Keratinocyte (primary cell): ENCODE results near the gene PITPNM3. TPM values are rescaled to one million over a fixed set of nuclear protein-coding genes. Genes with fewer than 3 reads are reported as not detected.

Experiments
- DNase-seq: peaks from one replicate; pipeline ENCODE4 v3.0.0-alpha.2; 2011; ENCODE audit warnings: low read depth, missing footprints, low spot score
- FAIRE-seq: peaks from 2 replicates; lab custom pipeline; 2011; peaks lifted over from hg19 to GRCh38; lab: Jason Lieb, UNC
- H2AFZ ChIP-seq: 2 replicates; pipeline ENCODE4 v1.6.0; 2012; ENCODE audit warnings: low read length, control low read depth, inconsistent platforms; ENCODE audit not compliant: control insufficient read depth
- H3K27ac ChIP-seq: 2 replicates; pipeline ENCODE4 v1.5.1; 2011; ENCODE audit warnings: low read length; ENCODE audit not compliant: control insufficient read depth, insufficient read depth
- H3K27me3 ChIP-seq: 3 replicates; pipeline ENCODE4 v1.6.0; 2011; ENCODE audit warnings: low read length; ENCODE audit not compliant: control insufficient read depth, insufficient read depth; ENCODE audit errors: extremely low read depth
- H3K36me3 ChIP-seq, 2 experiments: 2 replicates in 1 of 2; 3 replicates in 1 of 2; pipeline ENCODE4 v1.5.1; 2011; ENCODE audit warnings: low read length in 2 of 2, mild to moderate bottlenecking in 1 of 2; ENCODE audit not compliant: control insufficient read depth in 2 of 2, insufficient read depth in 2 of 2; ENCODE audit errors: extremely low read depth in 1 of 2
- H3K4me1 ChIP-seq: 3 replicates; pipeline ENCODE4 v1.5.1; 2011; ENCODE audit warnings: low read length; ENCODE audit not compliant: control insufficient read depth, insufficient read depth; ENCODE audit errors: extremely low read depth
- H3K4me2 ChIP-seq: 3 replicates; pipeline ENCODE4 v1.6.0; 2011; ENCODE audit warnings: low read depth, low read length; ENCODE audit not compliant: control insufficient read depth, insufficient read depth; ENCODE audit errors: extremely low read depth
- H3K4me3 ChIP-seq, 3 experiments: fragments of 200-600 bp in 1 of 3; sonication (generic) in 1 of 3; 2 replicates in 2 of 3; 3 replicates in 1 of 3; pipeline ENCODE4 v1.5.1; 2011 to 2016; ENCODE audit warnings: low read length in 3 of 3, mild to moderate bottlenecking in 3 of 3, control low read depth in 2 of 3, inconsistent platforms in 1 of 3, low read depth in 1 of 3, mixed read lengths in 1 of 3, mixed run types in 1 of 3, moderate library complexity in 1 of 3; ENCODE audit not compliant: control insufficient read depth in 2 of 3, insufficient read depth in 2 of 3; ENCODE audit errors: extremely low read depth in 1 of 3
- H3K79me2 ChIP-seq: 2 replicates; pipeline ENCODE4 v1.6.0; 2012; ENCODE audit warnings: low read length; ENCODE audit not compliant: control insufficient read depth, insufficient read depth
- H3K9ac ChIP-seq: 3 replicates; pipeline ENCODE4 v1.6.0; 2011; ENCODE audit warnings: low read length; ENCODE audit not compliant: control insufficient read depth, insufficient read depth; ENCODE audit errors: extremely low read depth
- H3K9me1 ChIP-seq: 3 replicates; pipeline ENCODE4 v1.6.0; 2011; ENCODE audit warnings: low read length; ENCODE audit not compliant: control insufficient read depth, insufficient read depth; ENCODE audit errors: extremely low read depth
- H3K9me3 ChIP-seq: 2 replicates; pipeline ENCODE4 v1.5.1; 2012; ENCODE audit warnings: low read depth, low read length; ENCODE audit not compliant: control insufficient read depth
- H4K20me1 ChIP-seq: 3 replicates; pipeline ENCODE4 v1.6.0; 2011; ENCODE audit warnings: low read length; ENCODE audit not compliant: control insufficient read depth, insufficient read depth; ENCODE audit errors: extremely low read depth
- CTCF ChIP-seq, 3 experiments: IDR thresholded peaks in 1 of 3; conservative IDR thresholded peaks in 1 of 3; optimal IDR thresholded peaks in 1 of 3; 2 replicates in 2 of 3; 3 replicates in 1 of 3; pipeline versions ENCODE3 to v1.5.1; 2011; ENCODE audit warnings: low read length in 3 of 3, mild to moderate bottlenecking in 3 of 3, moderate library complexity in 2 of 3, control low read depth in 1 of 3, inconsistent platforms in 1 of 3; ENCODE audit not compliant: insufficient read depth in 2 of 3; ENCODE audit errors: extremely low read depth in 1 of 3
- EZH2 ChIP-seq: IDR thresholded peaks from one replicate; pipeline ENCODE4 v1.6.1; 2012; ENCODE audit warnings: inconsistent platforms, mild to moderate bottlenecking, low read length, moderate library complexity
- dilution Hi-C: fragments of 300-500 bp; cut with MboI; formaldehyde crosslinking; loops from one replicate; pipeline ENCODE4 v1.7.0; 2020; ENCODE audit warnings: low sequenced_read_pairs; ENCODE audit not compliant: extremely low pct_ligation_motif_present
- polyA plus RNA-seq, 5 experiments: library from polyadenylated mRNA; depleted of rRNA in 3 of 5; stranded (reverse) in 3 of 5; stranded (forward) in 1 of 5; unstranded in 1 of 5; fragments of >200 nt; gene quantifications; 1 replicate in 1 of 5; 2 replicates in 3 of 5; 3 replicates in 1 of 5; pipeline versions ENCODE4 v1.2.1 to v1.2.3, GENCODE V29; 2011 to 2012; ENCODE audit warnings: missing spikeins in 2 of 5, low read depth in 1 of 5, low replicate concordance in 1 of 5

PITPNM3 gene
- polyA plus RNA-seq, 1 donor (not counting 4 experiments of a cell fraction or from before 2014, with no cell fraction given): 7.7 TPM

DNA sequence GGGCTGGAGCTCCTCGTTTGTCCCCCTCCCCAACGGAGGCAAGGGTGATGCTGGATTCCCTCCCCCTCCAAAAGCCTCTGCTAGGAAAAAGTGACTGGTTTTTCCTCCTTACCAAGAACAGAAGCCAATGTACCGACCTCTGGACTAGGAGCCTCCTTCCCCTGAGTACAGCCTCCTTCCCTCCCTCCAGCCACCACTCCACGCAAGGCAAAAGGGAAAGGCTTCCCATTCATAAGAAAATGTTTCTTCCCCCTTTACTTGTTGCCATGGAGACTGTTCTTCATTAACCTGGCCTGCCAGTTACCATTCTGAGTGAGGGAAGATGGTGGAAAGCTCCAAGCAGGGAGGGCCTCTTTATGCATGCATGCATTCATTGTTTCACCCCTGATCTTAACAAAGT, 116.4 kb downstream of the PITPNM3 start:
- H3K27ac ChIP-seq: no peak overlapping the region
- no peak overlapping the region for H3K4me2 ChIP-seq
- dilution Hi-C loops: no loop called here
- DNase-seq (no peak), FAIRE-seq (no peak)
- peaks cover 15% of the 10 kb centered on the region for H3K4me1 ChIP-seq
- no peaks in the 10 kb centered on the region for H4K20me1 ChIP-seq
- no peaks in the 10 kb centered on the region for H3K9me3 ChIP-seq
- TF ChIP-seq CTCF (optimal IDR thresholded peaks at IDR 0.05 in 1 of 3, IDR thresholded peaks at IDR 0.05 in 1 of 3, conservative IDR thresholded peaks at IDR 0.05 in 1 of 3; ENCODE audit: extremely low read depth in 1 of 3, insufficient read depth in 2 of 3, low read length in 3 of 3) (no peak), EZH2 (no peak)
- no peaks in the 10 kb centered on the region for H3K9me1 ChIP-seq
- H3K4me3 ChIP-seq: no peak overlapping the region
- H2AFZ ChIP-seq: no peak overlapping the region
- no peaks in the 10 kb centered on the region for H3K36me3 ChIP-seq
- H3K79me2 ChIP-seq: no peaks in the 10 kb centered on the region
- H3K27me3 ChIP-seq: peaks cover 7% of the 10 kb centered on the region
- no peak overlapping the region for H3K9ac ChIP-seq

DNA sequence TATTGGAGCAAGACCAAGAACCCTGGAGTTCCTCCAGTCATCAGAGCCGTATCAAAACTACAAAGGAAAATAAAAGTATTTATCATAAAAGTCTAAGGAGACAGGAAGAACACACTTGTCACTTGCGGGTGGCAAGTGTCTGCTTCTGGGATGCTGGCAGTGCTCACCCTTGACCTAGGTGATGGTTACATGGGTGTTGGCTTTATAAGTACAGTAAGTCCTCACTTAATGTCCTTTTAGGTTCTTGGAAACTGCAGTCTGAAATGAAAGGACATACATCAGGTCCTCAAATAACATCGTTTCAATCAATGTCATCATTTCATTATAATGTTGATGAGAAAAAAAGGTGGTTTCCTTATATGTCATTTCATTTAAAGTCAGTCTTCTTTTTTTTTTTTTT, 118.4 kb downstream of the PITPNM3 start:
- Histone ChIP-seq H2AFZ (no peak overlapping the region), H3K9ac (no peak overlapping the region), H3K4me2 (no peak overlapping the region), H3K4me1 (no peaks in the 10 kb centered on the region), H3K27ac (no peak overlapping the region), H3K27me3 (peaks cover 7% of the 10 kb centered on the region), H3K9me1 (no peaks in the 10 kb centered on the region), H4K20me1 (no peaks in the 10 kb centered on the region), H3K79me2 (no peaks in the 10 kb centered on the region), H3K4me3 (no peak overlapping the region), H3K36me3 (no peaks in the 10 kb centered on the region), H3K9me3 (no peaks in the 10 kb centered on the region)
- no peak for DNase-seq
- no peak for FAIRE-seq
- TF ChIP-seq CTCF (optimal IDR thresholded peaks at IDR 0.05 in 1 of 3, IDR thresholded peaks at IDR 0.05 in 1 of 3, conservative IDR thresholded peaks at IDR 0.05 in 1 of 3; ENCODE audit: extremely low read depth in 1 of 3, insufficient read depth in 2 of 3, low read length in 3 of 3) (no peak), EZH2 (no peak)
- dilution Hi-C loops: no loop called here
